Progenitor cell of endocrine pancreas (in vitro differentiated cells): Measurements from ENCODE around the gene RNF182. TPM values are rescaled to one million over a fixed set of nuclear protein-coding genes. Genes with fewer than 3 reads are reported as not detected.

Experiments
- DNase-seq: peaks from one replicate; pipeline ENCODE4 v3.0.0; 2021; ENCODE audit warnings: low spot score; ENCODE audit not compliant: unreplicated experiment
- H3K27ac Mint-ChIP-seq: 2 replicates; pipeline ENCODE4 v1.8.0; 2021; ENCODE audit warnings: mild to moderate bottlenecking, moderate library complexity, mixed read lengths
- H3K27me3 Mint-ChIP-seq: 2 replicates; pipeline ENCODE4 v1.8.0; 2021; ENCODE audit warnings: mixed read lengths
- H3K36me3 Mint-ChIP-seq: 2 replicates; pipeline ENCODE4 v1.8.0; 2022; ENCODE audit warnings: mixed read lengths; ENCODE audit not compliant: insufficient read depth
- H3K4me1 Mint-ChIP-seq: 2 replicates; pipeline ENCODE4 v1.8.0; 2021; ENCODE audit warnings: low read depth, mixed read lengths
- H3K4me3 Mint-ChIP-seq: 2 replicates; pipeline ENCODE4 v1.8.0; 2021; ENCODE audit warnings: low read depth, mild to moderate bottlenecking, moderate library complexity, mixed read lengths
- H3K9me3 Mint-ChIP-seq: 2 replicates; pipeline ENCODE4 v1.8.0; 2021; ENCODE audit warnings: low read depth, mixed read lengths
- CTCF ChIP-seq: fragments of 200-600 bp; sonication (generic); IDR thresholded peaks from one replicate; pipeline ENCODE4 v1.5.0; 2021; ENCODE audit warnings: antibody characterized with exemption, mild to moderate bottlenecking; ENCODE audit not compliant: unreplicated experiment
- total RNA-seq: library from RNA; stranded (reverse); gene quantifications from 2 replicates; pipeline ENCODE4 v1.2.1, GENCODE V29; 2021

Gene RNF182
- total RNA-seq, 1 donor from 2014 or later, result 1.9 TPM

GRCh38 chr6:13992417-13993055, 67.8 kb downstream of the RNF182 start:
- TF ChIP-seq CTCF, result no peak
- peaks cover 5% of the 10 kb centered on the region for H3K4me1 Mint-ChIP-seq
- peaks cover 16% of the 10 kb centered on the region for H3K27me3 Mint-ChIP-seq
- no peaks in the 10 kb centered on the region for H3K9me3 Mint-ChIP-seq
- H3K27ac Mint-ChIP-seq, result no peak overlapping the region
- H3K36me3 Mint-ChIP-seq, result no peaks in the 10 kb centered on the region
- no peak for DNase-seq
- no peak overlapping the region for H3K4me3 Mint-ChIP-seq

GRCh38 chr6:13993416-13993815, 68.7 kb downstream of the RNF182 start:
- Mint-ChIP-seq H3K4me3 (no peak overlapping the region), H3K9me3 (no peaks in the 10 kb centered on the region), H3K4me1 (peaks cover 5% of the 10 kb centered on the region), H3K27me3 (peaks cover 10% of the 10 kb centered on the region), H3K36me3 (no peaks in the 10 kb centered on the region), H3K27ac (no peak overlapping the region)
- TF ChIP-seq CTCF, result no peak
- DNase-seq, result no peak

GRCh38 chr6:13998356-13998755, 73.6 kb downstream of the RNF182 start:
- H3K9me3 Mint-ChIP-seq, result no peaks in the 10 kb centered on the region
- peaks cover 7% of the 10 kb centered on the region for H3K4me1 Mint-ChIP-seq
- no peak for TF ChIP-seq CTCF
- peaks cover 5% of the 10 kb centered on the region for H3K27me3 Mint-ChIP-seq
- no peaks in the 10 kb centered on the region for H3K36me3 Mint-ChIP-seq
- no peak overlapping the region for H3K4me3 Mint-ChIP-seq
- no peak overlapping the region for H3K27ac Mint-ChIP-seq
- DNase-seq, result no peak

- no peaks in the 10 kb centered on the region for H3K36me3 Mint-ChIP-seq
- peaks cover 13% of the 10 kb centered on the region for H3K27me3 Mint-ChIP-seq
- peaks cover 7% of the 10 kb centered on the region for H3K4me1 Mint-ChIP-seq
- H3K9me3 Mint-ChIP-seq, result no peaks in the 10 kb centered on the region
- no peak overlapping the region for H3K4me3 Mint-ChIP-seq
- DNase-seq, result no peak
- peak overlapping the region; percentile 38 for H3K27ac Mint-ChIP-seq
- no peak for TF ChIP-seq CTCF
Observed at GRCh38 chr6:14000901-14001300, 76.1 kb downstream of the RNF182 start.

- Mint-ChIP-seq H3K27me3 (peaks cover 16% of the 10 kb centered on the region), H3K36me3 (no peaks in the 10 kb centered on the region), H3K27ac (no peak overlapping the region), H3K9me3 (no peaks in the 10 kb centered on the region), H3K4me3 (no peak overlapping the region), H3K4me1 (peaks cover 6% of the 10 kb centered on the region)
- DNase-seq, result no peak
- TF ChIP-seq CTCF, result no peak
Observed at GRCh38 chr6:14001329-14002012, 76.7 kb downstream of the RNF182 start.
